COR-L47 (cell line): ENCODE results near the gene PSAT1.

Source experiments
- DNase-seq: peaks from one replicate; lab custom pipeline; 2025; lab: John Stamatoyannopoulos, UW

The PSAT1 gene

GRCh38 chr9:78316166-78316892 is 19.4 kb downstream of the PSAT1 start:
- no peak for DNase-seq

GRCh38 chr9:78319197-78320029 is 22.5 kb downstream of the PSAT1 start:
- DNase-seq: no peak

- DNase-seq: no peak
Observed at GRCh38 chr9:78320030-78320693, 23.2 kb downstream of the PSAT1 start.

GRCh38 chr9:78320875-78321496 is 24.1 kb downstream of the PSAT1 start:
- DNase-seq: no peak

- no peak for DNase-seq
Observed at GRCh38 chr9:78321505-78321904, 24.6 kb downstream of the PSAT1 start.

GRCh38 chr9:78324068-78324650 is 27.2 kb downstream of the PSAT1 start:
- DNase-seq: no peak

- DNase-seq: no peak
Observed at GRCh38 chr9:78324682-78325081, 27.8 kb downstream of the PSAT1 start.

GRCh38 chr9:78325343-78325742 is 28.4 kb downstream of the PSAT1 start:
- peak; percentile 55 for DNase-seq

- no peak for DNase-seq
Observed at GRCh38 chr9:78325846-78326360, 29.0 kb downstream of the PSAT1 start.

- no peak for DNase-seq
Observed at GRCh38 chr9:78326564-78326963, 29.6 kb downstream of the PSAT1 start.

- no peak for DNase-seq
Observed at GRCh38 chr9:78332381-78332780, 35.5 kb downstream of the PSAT1 start.

GRCh38 chr9:78348848-78349247 is 51.9 kb downstream of the PSAT1 start:
- DNase-seq: no peak

- DNase-seq: no peak
Observed at GRCh38 chr9:78351816-78352215, 54.9 kb downstream of the PSAT1 start.

GRCh38 chr9:78354324-78354973 is 57.5 kb downstream of the PSAT1 start:
- no peak for DNase-seq

- no peak for DNase-seq
Observed at GRCh38 chr9:78354989-78355388, 58.1 kb downstream of the PSAT1 start.

- DNase-seq: no peak
Observed at GRCh38 chr9:78356634-78357033, 59.7 kb downstream of the PSAT1 start.

GRCh38 chr9:78357165-78357873 is 60.4 kb downstream of the PSAT1 start:
- DNase-seq: no peak

GRCh38 chr9:78358329-78359051 is 61.6 kb downstream of the PSAT1 start:
- no peak for DNase-seq

- DNase-seq: no peak
Observed at GRCh38 chr9:78363221-78363620, 66.3 kb downstream of the PSAT1 start.
